NCI-H2171 (cell line): ENCODE results near the gene HAUS3.
"Not testable (repeated sequence)": the region's sequence is repeated elsewhere in the genome, so short reads cannot be mapped to it uniquely, and the experiment has no call there.

Experiments
- DNase-seq: peaks from one replicate; lab custom pipeline; 2025; lab: John Stamatoyannopoulos, UW

The HAUS3 gene

DNA sequence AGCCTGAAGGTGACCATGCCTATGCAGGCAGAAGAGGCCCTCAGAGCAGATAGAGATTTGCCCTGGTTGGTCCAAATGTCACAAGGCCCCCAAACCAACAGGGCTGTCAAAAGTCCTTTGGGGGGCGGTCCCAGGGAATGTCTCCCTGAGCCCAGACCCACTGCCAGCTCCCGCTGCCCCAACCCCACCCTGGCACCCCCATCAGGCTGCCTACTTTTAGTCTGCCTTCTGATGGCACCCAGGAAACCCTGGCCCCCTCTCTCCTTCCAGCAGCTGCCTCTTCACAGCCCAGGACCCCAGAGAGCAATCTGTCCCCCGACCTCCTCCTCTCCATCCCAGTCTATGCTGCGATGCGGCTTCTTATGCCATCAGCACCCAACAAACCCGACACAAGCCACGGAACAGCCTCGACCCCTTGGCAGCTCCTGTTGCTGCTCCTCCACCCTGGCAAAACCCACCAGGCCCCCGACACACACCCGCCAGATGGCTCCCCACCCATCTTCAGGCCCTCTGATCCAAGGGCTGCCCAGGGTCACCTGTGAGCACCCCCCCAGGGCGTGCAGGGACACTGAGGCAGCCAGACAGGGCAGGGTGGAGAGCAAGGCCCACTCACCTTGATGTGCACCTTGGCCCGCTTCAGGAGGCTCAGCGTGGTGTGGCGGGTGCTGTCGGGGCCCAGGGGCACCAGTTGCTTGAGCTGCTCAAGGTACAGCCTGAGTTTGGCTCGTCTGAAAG lies 10.0 kb upstream of the HAUS3 start:
- DNase-seq = no peak

DNA sequence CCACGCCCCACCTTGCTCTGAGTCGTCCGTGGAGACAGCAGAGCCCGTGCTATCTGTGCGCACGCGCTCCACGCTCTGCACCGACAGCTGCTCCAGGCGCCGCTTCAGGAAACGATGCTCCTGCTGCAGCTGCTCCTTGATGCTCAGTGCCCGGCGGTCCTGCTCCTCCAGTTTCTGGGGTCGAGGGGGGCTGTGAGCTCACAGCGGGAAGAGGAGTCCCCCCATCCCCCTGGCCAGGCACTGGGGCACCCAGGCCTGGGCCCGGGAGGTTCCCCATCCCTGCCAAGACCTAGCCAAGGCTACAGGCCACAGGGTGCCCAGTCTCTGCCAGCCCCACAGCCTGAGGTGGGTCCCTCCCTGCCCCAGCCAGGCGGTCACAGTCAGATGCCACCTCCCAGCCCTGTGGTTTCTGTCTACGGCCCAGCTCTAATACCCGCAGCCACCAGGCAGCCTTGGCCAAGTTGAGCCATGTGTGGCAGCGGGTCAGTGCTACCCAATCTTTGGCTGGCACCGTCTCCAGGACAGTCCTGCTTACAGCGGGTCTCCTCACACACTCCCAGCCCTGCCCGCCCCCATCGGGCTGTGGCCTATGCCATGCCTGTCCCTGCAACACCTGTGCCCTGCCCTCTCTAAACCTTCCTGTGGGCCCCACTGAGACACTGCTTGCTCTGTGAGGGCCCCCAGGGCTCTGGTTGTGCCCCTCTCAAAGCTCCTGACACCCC lies 9.3 kb upstream of the HAUS3 start:
- no peak for DNase-seq

DNA sequence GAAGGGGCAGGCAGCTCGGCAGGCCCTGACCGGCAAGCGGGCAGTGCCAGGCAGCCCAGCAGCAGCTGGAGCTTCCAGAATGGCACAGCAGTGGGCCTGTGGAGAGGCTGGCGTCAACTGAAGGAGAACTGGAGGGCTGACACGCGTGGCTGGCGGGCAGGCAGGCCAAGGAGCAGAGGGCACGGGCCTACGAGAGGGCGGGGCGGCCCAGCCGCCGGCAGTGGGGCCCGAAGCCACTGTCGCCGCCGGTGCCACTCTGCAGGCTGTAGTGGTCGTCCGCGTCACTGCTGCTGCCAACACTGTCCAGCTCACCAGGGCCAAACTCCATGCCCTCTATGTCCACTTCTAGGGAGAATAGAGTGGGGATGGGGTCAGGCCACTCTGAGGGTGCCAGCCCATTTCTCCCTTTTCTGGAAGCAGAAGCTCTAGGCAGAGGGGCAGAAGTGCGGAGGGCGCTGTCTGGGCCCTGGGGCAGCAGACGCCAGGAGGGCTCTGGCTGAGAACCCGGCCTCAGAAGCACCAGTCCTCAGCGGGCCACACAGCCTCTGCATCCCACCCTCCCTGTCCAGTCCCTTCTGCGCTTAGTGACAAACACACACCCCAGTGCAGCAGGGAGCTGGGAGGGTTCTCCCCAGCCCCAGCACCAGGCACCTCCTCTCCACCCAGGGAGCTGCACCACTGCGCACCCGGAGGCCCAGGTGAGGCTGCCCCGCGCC lies 8.6 kb upstream of the HAUS3 start:
- no peak for DNase-seq

DNA sequence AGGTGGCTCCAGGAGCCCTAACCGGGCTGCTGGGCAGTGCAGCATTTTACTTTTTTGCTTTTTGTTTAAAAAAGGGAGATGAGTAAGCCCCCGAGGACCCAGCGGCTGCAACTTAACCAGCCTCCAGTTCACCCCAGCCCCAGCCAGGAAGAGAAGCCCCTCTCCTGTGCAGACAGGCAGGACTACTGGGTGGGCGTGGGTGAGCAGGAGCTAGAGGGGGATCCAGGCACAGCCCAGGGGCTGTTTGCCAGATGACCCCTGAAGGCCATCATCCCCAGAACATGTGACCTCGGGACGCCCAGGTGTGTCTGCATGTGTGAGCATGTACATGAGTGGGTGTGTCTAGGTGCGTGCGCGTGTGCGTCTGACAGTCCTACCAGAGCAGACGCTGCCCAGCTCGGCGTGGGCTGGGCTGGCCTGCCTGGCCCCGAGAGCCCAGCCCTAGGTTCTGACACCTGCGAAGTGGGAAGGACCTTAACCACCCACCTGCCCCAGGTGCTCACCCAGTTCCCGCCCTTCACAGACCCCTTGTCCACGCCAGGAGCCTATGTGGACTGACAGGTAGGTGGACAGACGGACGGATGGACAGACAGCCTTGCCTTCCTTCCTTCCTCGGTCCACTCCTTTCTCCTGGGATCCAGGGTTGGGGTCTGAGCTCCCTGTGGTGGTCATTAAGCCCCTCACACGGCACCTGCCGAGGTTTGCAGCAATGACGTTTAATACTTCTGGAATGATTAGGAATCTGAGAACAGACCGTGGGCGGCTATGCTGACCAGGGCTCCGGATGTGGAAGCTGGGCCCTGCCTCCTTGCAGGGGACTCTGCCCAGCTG lies 7.8 kb upstream of the HAUS3 start:
- DNase-seq = no peak

DNA sequence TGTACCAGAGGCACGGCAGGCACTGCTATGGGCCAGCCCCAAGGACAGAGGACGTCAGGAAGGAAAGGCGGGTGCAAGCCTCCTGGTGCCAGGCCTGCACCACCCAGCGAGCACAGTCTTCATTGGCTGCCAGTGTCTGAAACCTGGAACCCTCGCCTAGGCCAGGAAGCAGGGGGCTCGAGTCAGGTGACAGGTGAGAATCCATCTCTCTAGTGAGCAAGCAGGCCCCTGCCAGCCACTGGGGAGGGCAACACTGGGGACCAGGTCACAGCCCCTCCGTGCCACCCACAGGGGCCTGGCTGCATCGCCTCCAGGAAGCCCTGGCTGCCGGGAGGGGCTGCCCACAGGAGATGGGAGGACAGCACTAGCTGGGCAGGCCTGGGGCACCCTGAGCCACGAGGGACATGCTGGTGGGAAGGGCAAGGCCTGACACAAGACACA lies 6.9 kb upstream of the HAUS3 start:
- no peak for DNase-seq

DNA sequence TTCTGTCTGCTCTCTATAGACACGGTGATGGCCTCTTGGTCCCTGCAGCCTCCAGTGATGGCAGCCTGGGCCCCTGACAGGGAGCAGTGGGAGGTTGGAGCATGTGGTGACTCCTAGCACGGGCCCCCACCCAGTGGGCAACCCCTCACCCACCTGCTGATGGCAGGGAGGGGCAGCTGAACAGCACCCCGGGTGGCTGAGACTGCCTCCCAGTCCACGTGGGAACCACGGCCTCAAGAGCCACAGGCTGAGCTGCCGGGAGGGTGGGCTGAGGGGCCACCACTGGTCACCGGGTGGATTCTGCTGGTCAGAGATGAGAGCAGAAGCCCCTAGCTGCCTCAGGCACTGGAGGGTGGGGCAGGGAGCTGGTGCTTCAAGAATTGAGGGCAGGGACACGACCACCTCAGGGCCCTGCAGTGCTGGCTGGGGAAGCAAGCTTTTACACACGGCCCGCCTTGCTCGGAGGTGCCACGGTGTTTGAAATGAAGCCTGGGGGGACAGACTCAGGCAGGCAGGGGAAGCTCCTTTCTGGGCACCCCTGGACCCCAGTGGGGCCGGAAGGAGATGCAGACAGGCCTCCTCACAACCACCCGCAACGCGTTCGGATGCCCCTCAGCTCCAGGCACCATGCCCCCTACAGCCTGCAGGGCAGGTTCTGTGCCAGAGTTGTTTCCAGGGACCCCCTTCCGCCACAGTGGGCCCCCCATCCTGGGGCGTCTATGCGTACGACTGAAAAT lies 6.3 kb upstream of the HAUS3 start:
- no peak for DNase-seq

DNA sequence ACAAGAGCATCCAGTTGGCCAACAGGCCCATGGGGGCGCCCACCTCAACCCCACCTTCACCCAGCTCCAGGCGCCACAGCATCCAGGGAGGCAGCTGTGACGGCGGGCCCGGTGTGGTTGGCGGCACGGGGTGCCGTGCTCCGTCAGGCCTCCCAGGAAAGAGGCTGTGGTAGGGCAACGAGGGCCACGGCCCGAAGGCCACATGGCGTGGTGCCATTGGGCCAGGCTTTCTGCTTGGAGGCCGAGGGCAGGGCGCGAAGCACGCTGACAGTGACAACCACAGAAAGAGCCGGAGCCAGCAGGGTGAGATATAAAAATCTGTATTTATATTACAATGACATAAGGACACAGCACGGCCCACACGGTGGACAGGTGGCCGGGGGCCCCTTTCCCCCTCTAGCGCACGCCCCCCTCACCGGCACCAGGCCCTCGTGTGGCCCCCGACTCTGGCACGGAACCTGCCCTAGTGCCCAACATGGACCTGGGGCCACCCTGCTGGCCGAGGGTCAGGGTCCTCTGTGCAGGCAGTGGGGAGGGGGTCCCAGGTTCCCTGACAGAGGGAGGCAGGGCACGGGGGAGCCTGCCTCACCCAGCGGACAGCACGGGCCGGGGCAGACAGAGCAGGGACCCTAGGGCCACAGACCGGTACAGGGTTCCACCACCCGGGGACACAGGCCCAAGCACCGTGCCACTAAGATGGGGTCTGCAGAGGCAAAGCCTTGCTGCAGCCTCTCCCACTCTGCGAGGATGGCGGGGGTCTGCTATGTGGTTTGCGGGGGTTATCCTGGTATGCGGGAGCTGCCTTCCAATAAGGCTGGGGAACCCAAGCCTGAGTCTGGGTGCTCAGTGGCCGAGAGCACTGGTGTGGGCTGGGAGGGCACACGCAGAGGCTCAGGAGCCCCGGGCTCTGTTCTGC lies 5.5 kb upstream of the HAUS3 start:
- no peak for DNase-seq

DNA sequence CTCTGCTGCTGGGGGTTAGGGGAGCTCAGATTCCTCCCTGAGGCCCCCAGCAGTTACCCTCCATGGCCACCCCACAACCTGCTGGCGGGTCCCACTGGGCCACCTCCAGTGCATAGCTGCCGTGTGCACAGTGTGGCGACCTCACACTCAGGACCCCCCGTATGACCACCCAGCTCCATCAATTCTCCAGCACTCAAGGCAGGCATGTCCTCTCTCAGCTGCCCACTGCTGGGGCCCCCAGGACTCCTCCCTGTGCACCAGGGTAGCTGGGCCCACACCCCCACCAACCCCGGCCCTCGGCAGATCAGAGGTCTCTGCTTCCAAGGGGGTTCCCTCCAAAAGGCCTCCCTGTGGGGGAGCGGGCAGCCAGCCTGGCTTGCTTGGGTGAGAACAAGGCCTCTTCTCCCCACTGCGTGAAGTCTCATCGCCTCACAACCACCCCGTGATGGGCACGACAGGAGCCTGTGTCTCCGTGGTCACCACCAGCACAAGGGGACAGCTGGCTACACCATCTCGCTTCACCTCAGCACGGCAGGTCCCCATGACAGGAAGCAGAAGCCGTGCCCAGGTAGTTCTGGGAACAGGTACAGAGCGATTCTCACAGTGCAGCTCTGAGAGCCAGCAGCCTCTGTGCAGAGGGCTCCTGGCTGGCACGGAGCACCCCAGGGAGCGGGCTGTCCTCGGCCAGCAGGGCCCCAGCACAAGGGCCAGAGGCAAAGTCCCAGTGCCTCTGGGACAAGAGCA lies 4.6 kb upstream of the HAUS3 start:
- DNase-seq = no peak

DNA sequence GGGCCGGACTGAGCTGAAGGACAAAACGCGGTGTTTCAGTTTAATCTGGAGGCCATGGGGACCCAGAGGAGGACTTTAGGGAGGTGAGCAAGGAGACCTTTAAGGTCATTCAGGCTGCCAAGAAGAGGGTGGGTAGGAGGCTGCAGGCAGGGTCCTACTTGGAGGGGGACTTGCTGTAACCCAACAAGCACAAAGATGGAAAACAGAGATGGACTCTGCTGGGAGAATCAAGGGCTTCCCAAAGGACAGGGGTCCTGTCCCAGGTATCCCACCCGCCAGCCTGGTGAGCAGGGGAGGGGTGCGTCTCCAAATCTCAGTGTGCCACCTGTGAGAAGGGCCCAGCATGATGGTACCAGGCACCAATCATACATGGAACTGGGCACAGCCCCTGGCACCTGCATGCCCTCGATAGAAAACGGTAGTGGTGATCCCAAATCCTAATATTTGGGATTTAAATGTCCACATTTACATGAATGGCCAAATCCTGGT lies 3.9 kb upstream of the HAUS3 start:
- DNase-seq = no peak

DNA sequence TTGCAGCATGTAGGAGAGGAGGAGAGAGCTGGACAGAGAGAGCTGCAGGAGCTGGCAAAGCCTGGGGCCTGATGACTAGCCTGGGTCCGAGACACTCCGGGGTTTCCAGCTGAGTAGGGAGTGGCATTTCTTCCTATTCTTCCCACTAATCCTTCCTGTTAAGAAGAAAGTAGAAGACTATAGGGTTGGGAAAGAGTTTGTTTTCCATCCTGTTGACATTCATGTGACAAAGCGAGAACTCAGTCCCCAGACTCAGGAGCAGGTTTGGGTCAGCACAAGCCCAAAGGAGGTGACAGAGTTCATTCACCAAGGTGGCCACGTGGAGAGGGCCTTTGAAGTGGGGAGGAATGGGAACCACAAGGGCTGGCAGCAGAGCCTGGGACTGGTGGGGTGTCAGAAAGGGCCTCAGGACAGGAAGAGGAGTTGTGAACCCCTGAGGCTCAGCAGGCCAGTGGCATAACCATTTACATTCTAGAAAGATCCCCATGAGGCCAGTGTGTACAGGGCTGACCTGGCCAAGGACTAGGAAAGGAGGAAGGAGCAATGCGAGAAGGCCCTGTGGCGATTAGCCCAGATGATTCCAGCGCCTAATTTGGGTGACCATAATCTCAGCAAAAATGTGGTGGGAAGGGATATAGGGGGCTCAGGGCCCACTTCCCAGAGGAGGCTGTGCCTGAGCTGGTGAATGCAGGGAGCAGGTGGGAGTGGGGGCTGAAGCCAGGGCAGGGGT lies 3.3 kb upstream of the HAUS3 start:
- DNase-seq = no peak

DNA sequence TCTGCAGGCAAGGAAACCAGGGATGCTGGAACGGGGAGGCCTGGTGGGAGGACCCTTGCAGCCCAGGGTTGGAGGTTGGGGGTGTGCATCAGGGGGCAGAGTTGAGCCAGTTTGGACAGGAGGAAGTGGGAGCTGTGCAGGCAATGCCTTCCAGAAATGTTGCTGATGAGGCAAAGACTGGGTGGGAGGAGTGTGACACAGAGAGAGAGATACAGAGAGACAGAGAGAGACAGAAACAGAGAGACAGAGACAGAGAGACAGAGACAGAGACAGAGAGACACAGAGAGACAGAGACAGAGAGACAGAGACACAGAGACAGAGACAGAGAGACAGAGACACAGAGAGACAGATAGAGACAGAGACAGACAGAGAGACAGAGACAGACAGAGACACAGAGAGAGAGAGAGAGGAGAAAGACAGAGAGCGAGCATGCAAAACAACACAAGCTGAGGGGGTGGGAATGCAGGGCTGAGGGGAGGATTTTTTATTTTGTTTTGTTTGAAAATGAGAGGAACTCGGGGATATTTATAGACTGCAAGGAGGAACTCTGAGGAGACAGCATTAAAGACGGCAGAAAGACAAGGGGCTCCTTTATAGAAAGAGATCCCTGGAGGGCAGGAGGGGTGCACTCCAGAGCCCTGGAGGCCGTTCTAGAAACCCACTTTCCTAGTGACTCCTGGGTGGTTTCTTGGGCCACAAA lies 1.9 kb upstream of the HAUS3 start:
- no peak for DNase-seq

DNA sequence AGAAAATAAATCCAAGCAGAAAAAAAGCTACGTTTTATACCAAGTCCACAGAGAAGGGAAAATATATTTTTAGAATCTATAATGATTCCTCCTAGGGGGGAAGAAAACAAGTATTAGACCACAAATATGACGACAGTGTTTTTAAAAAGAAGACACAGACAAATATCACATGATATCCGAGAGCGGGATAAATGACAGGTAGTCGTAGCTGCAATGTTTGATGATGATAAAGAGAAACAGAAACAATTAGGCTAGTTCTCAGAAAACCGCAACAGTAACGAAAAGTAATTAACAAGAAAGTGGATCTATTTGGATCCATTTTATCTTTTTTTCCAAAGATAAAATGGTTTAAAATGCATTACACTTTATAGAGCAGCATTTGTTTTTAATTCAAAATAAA lies 918 bp downstream of the HAUS3 start:
- DNase-seq = no peak

DNA sequence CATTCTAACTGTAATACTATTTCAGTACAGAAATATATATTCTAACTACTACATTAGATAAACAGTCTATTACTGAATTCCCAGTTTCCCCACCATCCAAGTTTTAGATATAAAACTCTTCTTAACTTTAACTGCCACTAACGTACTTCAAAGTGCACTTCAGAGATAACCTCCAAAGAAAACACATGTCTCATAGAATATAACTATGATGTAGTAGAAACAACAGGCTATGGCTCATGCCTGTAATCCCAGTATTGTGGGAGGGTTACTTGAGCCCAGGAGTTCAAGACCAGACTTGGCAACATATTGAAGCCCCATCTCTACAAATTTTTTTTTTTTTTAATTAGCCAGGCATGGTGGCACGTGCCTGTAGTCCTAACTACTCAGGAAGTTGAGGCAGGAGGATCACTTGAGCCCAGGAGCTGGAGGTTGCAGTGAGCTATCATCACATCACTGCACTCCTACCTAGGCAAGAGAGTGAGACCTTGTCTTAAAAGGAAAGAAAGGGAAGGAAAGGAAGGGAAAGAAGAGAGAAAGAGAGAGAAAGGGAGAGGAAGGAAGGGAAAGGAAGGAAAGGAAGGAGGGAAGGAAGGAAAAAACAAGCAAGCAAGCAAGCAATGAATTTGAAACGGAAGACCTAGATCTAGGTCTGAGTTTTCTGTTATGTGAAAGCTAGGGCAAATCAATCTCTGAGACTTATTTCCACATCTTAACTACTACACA lies 4.8 kb downstream of the HAUS3 start:
- no peak for DNase-seq

DNA sequence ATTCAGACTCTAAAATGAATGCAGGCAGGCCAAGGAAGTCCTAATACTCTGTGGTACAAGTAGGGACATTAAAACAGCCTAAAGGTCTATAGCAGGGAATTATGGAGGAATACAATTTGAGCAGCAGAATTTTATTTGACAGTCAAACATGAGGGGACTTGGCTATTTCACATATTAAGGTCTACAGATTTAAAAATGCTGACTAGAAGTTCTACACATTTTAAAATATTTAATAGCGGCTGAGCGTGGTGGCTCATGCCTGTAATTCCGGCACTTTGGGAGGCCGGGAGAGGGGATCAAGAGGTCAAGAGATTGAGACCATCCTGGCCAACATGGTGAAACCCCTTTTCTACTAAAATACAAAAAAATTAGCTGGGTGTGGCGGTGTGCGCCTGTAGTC lies 10.8 kb downstream of the HAUS3 start:
- DNase-seq = no peak

DNA sequence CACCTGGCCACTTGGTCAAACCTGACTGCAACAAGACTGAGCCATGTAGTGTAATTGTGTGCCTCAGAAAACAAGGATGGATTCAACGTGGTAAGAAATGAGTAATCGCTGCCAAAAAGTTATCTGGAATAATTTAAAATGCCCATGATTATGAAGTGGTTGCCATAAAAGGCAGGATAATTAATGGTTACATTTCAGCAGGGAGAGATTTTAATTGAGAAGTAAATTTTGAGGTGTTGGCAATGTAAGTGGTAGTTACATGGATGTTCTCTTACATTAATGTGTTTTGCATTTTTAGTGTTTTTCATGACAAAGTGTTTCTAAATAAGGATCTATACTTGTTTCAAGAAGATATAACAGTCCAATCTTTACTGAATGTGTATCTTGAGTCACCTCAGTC lies 15.7 kb downstream of the HAUS3 start:
- DNase-seq = no peak

DNA sequence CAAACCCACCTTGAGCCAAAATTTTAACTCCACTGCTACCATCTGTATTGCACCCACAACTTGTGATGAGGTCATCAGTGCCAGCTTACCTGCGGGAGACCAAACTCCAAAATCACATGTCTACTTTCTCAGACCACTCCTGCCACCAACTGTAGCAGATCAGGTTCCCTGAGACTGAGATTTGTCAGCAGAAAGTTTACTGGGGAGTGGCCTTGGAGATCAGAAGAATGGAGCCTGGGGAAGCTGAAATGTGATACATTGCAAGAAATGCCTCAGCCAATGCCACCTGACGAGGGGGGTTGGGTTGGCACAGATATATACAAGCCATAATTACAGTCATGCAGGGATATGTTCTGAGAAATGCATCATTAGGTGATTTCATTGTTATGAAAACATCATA lies 19.1 kb downstream of the HAUS3 start:
- no peak for DNase-seq

DNA sequence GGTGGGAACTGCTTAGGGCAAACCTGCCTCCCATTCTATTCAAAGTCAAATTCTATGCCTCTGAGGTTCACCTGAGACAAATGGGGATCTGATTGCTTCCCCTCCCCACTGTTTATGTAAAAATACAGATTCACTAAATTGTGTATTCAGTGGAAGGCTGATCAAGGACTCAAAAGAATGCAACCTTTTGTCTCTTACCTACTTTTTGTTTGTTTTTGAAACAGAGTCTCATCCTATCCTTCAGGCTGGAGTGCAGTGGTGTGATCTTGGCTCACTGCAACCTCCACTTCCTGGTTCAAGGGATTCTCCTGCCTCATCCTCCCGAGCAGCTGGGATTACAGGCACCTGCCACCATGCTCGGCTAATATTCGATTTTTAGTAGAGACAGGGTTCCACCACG lies 20.5 kb downstream of the HAUS3 start:
- DNase-seq = not testable (repeated sequence)
